Measurements from ENCODE around the gene CYFIP1. TPM values are rescaled to one million over a fixed set of nuclear protein-coding genes. Genes with fewer than 3 reads are reported as not detected.

CYFIP1 gene
- total RNA-seq, 1 experiment from 2014 or later, result 159 TPM

GRCh38 chr15:22956978-22957260, 23.2 kb downstream of the CYFIP1 start:
- no peak for ATAC-seq
- Histone ChIP-seq H3K27me3 (ENCODE audit: control insufficient read depth, insufficient read depth, low read length) (no peaks in the 10 kb centered on the region), H3K36me3 (ENCODE audit: control insufficient read depth, insufficient read depth, low read length) (no peaks in the 10 kb centered on the region), H3K4me1 (ENCODE audit: control insufficient read depth, insufficient read depth, low read length) (peaks cover 9% of the 10 kb centered on the region), H3K4me3 (ENCODE audit: low read depth in 2 of 2, low read length in 2 of 2) (no peak overlapping the region), H3K27ac (ENCODE audit: low read length) (no peak overlapping the region), H3K9me3 (ENCODE audit: control insufficient read depth, insufficient read depth, low read depth, low read length) (no peaks in the 10 kb centered on the region)
- intact Hi-C loops (cut with micrococcal nuclease; ENCODE audit: unreplicated experiment) (no loop called here), in situ Hi-C loops (cut with HindIII; ENCODE audit: low pct_unique_long_range_greater_than_20kb, low sequenced_read_pairs) (no loop called here)
- ChIA-PET CTCF (no interaction called here), POLR2A (no interaction called here)
- DNase-seq (ENCODE audit: low read depth, low spot score), result no peak
- BruUV-seq (replicated peaks), result no TSS peak
- TF ChIP-seq TCF7L2 (IDR thresholded peaks at IDR 0.05; ENCODE audit: low read depth, low read length), result no peak
- no peak for TF ChIP-seq POLR2AphosphoS5 (IDR thresholded peaks at IDR 0.05; ENCODE audit: low read depth, low read length)
- no peak for TF ChIP-seq REST (IDR thresholded peaks at IDR 0.05; ENCODE audit: insufficient read depth in 1 of 2, low read depth in 2 of 2, low read length in 1 of 2)
- TF ChIP-seq SIN3A (IDR thresholded peaks at IDR 0.05; ENCODE audit: borderline replicate concordance, insufficient read depth, low read depth, low read length), result no peak
- TF ChIP-seq, protein P1, sequence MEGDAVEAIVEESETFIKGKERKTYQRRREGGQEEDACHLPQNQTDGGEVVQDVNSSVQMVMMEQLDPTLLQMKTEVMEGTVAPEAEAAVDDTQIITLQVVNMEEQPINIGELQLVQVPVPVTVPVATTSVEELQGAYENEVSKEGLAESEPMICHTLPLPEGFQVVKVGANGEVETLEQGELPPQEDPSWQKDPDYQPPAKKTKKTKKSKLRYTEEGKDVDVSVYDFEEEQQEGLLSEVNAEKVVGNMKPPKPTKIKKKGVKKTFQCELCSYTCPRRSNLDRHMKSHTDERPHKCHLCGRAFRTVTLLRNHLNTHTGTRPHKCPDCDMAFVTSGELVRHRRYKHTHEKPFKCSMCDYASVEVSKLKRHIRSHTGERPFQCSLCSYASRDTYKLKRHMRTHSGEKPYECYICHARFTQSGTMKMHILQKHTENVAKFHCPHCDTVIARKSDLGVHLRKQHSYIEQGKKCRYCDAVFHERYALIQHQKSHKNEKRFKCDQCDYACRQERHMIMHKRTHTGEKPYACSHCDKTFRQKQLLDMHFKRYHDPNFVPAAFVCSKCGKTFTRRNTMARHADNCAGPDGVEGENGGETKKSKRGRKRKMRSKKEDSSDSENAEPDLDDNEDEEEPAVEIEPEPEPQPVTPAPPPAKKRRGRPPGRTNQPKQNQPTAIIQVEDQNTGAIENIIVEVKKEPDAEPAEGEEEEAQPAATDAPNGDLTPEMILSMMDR (IDR thresholded peaks at IDR 0.05), result no peak

DNA sequence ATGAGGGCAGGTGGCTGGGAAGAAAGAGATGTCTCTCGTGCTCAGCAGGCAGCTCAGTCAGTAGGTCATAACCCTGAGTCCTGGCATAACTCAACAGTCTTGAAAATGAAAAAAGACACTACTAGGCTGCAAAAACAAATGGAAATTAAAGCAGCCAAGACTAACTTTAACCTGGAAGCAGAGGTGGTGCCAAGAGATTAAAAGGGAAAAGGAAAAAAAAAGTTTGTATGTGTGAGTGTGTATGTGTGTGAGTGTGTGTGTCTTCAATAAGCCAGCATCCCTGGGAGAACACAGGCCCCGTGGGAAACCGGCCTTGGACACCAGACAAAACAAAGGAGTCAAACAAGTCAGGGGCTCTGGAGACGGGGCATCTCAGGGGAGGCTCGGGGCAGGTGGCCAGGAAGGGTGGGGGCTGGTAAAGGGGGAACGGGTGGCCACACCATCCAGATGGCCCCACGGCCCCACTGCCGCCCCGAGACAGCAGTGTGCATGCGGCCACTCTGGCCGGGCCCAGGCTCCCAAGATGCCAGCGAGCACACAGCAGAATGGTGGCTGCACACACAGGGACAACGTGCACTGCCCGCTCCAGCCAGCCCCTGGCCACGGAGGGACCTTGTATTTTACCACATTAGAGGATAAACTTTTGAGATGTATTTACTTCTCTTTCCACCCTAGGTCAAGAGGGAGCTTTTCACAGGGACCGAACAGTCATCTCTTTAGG, 23.8 kb downstream of the CYFIP1 start:
- CTCF ChIA-PET, result no interaction called here
- intact Hi-C loops (cut with micrococcal nuclease; ENCODE audit: unreplicated experiment), result no loop called here

DNA sequence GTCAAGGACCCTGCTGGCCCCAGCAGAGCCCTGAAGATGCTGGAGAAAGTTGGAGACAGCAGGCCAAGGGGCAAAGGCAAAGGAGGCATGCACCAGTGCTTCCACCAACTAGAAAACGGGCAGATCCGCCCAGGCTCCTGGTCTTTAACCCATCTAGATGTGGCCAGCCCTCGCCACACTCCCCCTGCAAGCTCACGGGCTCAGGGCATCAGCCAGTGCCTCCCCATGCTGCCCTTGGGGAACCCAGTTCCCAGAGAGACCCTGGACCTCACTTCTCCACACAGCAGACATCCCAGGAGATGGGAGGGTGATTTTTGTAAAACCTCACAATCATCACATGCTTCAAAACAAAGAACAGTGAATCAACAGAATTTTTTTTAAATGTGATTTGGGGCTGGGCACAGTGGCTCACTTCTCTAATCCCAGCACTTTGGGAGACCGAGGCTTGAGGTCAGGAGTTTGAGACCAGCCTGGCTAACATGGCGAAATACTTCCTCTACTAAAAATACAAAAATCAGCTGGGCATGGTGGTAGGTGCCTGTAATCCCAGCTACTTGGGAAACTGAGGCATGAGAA, 24.5 kb downstream of the CYFIP1 start:
- ATAC-seq, result no peak
- Histone ChIP-seq H3K4me3 (ENCODE audit: low read depth in 2 of 2, low read length in 2 of 2) (no peak overlapping the region), H3K27ac (ENCODE audit: low read length) (no peak overlapping the region), H3K36me3 (ENCODE audit: control insufficient read depth, insufficient read depth, low read length) (no peaks in the 10 kb centered on the region), H3K9me3 (ENCODE audit: control insufficient read depth, insufficient read depth, low read depth, low read length) (no peaks in the 10 kb centered on the region), H3K4me1 (ENCODE audit: control insufficient read depth, insufficient read depth, low read length) (peaks cover 10% of the 10 kb centered on the region), H3K27me3 (ENCODE audit: control insufficient read depth, insufficient read depth, low read length) (no peaks in the 10 kb centered on the region)
- ChIA-PET CTCF (no interaction called here), POLR2A (no interaction called here)
- no peak for DNase-seq (ENCODE audit: low read depth, low spot score)
- in situ Hi-C loops (cut with HindIII; ENCODE audit: low pct_unique_long_range_greater_than_20kb, low sequenced_read_pairs), result no loop called here
- no TSS peak for BruUV-seq (replicated peaks)
- TF ChIP-seq SIN3A (IDR thresholded peaks at IDR 0.05; ENCODE audit: borderline replicate concordance, insufficient read depth, low read depth, low read length) (no peak), TCF7L2 (IDR thresholded peaks at IDR 0.05; ENCODE audit: low read depth, low read length) (no peak), POLR2AphosphoS5 (IDR thresholded peaks at IDR 0.05; ENCODE audit: low read depth, low read length) (no peak), REST (IDR thresholded peaks at IDR 0.05; ENCODE audit: insufficient read depth in 1 of 2, low read depth in 2 of 2, low read length in 1 of 2) (no peak)
- TF ChIP-seq, protein P1 (IDR thresholded peaks at IDR 0.05), result no peak
- intact Hi-C loops (cut with micrococcal nuclease; ENCODE audit: unreplicated experiment), result no loop called here

More for the DNA sequence above, 23.8 kb downstream of the CYFIP1 start:
- TF ChIP-seq SIN3A (IDR thresholded peaks at IDR 0.05; ENCODE audit: borderline replicate concordance, insufficient read depth, low read depth, low read length) (no peak), POLR2AphosphoS5 (IDR thresholded peaks at IDR 0.05; ENCODE audit: low read depth, low read length) (no peak), TCF7L2 (IDR thresholded peaks at IDR 0.05; ENCODE audit: low read depth, low read length) (no peak)
- in situ Hi-C loops (cut with HindIII; ENCODE audit: low pct_unique_long_range_greater_than_20kb, low sequenced_read_pairs), result no loop called here
- Histone ChIP-seq H3K36me3 (ENCODE audit: control insufficient read depth, insufficient read depth, low read length) (no peaks in the 10 kb centered on the region), H3K27me3 (ENCODE audit: control insufficient read depth, insufficient read depth, low read length) (no peaks in the 10 kb centered on the region), H3K4me1 (ENCODE audit: control insufficient read depth, insufficient read depth, low read length) (peaks cover 5% of the 10 kb centered on the region; the same call in 1 of the 2 replicates), H3K27ac (ENCODE audit: low read length) (no peak overlapping the region), H3K9me3 (ENCODE audit: control insufficient read depth, insufficient read depth, low read depth, low read length) (no peaks in the 10 kb centered on the region), H3K4me3 (ENCODE audit: low read depth in 2 of 2, low read length in 2 of 2) (no peak overlapping the region)
- DNase-seq (ENCODE audit: low read depth, low spot score), result no peak
- BruUV-seq (replicated peaks), result no TSS peak
- ATAC-seq, result no peak
- POLR2A ChIA-PET, result no interaction called here
